Skin of body (tissue), 3 donors: ENCODE data around the gene SIAH1. TPM values are rescaled to one million over a fixed set of nuclear protein-coding genes. Genes with fewer than 3 reads are reported as not detected.
"Not testable (repeated sequence)": the region's sequence is repeated elsewhere in the genome, so short reads cannot be mapped to it uniquely, and the experiment has no call there.

Experiments
- DNase-seq: peaks from one replicate; lab custom pipeline; 2025; lab: John Stamatoyannopoulos, UW
- small RNA-seq: library from RNA; depleted of rRNA; stranded (forward); fragments of <200 nt; gene quantifications from one replicate; pipeline ENCODE3, GENCODE V24; 2014; ENCODE audit warnings: low replicate concordance
- total RNA-seq: library from RNA; depleted of rRNA; stranded (reverse); fragments of >200 nt; gene quantifications from one replicate; pipeline ENCODE4 v1.2.3, GENCODE V29; 2014

Gene SIAH1
- total RNA-seq, 1 donor from 2014 or later, result 53.4 TPM

DNA sequence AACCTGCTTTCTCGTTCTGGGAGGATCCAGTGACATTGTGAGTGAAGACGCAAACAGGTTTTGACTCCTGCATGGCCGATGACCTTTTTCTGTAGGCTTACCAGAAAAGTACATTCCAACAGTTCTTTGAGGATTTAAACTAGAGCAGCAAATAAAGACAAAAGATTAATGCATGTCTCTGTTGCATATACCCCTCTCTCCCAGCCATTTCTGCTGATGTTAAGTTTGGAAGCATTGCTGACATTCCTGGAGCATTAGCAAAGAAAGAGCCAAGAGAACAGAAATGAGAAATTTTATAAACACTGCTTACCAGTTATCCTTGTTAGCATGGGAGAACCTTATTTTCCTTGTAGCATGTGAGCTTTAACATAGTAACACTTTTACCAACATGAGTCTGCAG lies 49.3 kb downstream of the SIAH1 start:
- no peak for DNase-seq

DNA sequence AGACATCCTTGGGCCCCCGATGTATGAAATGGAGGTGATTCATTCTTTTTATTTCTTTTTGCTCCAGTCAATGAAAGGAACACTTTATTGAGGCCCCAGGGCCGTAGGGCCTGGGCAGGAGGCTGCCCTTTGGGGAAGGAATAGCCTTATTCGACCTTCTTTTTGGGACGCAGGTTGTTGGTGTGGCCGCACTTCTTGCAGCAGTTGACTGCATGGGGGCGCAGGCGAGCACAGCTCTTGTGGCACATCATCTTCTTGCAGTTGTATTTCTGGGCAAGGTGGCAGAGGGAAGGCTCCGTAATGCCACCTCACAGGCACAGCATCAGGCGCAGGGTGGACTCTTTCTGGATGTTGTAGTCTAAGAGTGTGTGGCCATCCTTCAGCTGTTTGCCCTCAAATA lies 50.9 kb downstream of the SIAH1 start:
- no peak for DNase-seq

DNA sequence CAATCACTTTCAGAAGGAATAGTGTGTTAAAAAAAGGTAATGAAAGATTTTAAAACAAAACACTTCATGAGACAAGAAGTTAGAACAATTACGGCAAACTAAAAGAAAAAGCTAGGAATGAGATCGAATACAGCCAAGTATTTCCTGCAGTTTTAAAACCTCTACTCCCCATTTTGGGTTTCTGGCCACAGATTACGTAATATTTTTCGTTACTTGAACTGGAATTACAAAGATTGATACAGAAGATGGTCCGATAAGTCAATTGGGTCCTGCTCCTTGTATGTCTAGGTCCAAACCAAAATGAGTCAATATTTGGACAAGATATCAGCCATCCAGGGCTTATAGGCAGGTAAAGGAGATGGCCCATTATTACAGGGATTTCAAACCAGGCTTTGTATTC lies 52.2 kb downstream of the SIAH1 start:
- DNase-seq, result no peak

DNA sequence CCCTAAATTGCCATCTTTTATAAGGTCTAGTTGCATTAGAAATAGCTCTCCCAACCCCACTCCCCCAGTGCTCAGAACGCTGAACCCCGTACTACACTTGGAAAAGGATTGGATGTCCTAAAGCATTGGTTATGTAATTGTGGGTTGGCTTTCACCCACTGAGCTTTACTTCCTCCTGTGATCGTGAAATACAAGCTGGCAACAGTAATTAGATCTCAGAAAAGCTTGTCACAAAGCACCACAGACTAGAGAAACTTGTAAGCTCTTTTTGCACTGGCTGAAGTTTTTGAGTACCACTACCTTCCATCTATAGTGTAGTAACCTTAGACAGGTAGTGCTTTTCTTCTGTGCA lies 54.4 kb downstream of the SIAH1 start:
- DNase-seq, result no peak

DNA sequence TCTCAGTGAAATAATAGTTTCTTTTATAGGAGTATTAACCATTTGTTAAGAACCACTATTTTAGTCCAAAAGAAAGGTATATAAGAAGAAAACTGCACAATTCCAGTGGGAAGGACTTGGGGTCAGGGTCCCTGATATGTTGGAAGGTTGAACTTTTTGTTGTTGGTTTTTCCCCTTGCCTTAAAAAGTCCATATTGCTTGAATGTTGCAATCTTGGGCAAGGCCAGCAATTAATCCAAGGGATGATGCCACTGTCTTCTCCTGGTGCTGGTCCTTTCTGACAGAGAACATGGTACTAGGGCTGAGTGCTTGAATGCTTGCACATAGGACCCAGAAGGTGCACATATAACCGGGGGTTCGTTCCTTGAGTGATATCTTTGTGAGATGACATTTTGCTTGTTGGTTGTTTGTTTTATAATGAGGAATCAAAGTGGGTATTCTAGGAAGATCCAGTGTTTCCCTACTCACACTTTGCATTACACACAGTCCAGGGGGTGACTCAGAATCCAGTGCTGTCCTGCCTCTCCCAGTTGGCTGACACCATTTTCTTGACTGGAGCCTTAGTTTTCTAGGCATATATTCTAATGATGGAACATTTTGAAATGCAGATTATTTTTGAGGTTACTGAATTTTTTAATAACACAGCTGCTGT lies 54.9 kb downstream of the SIAH1 start:
- no peak for DNase-seq

DNA sequence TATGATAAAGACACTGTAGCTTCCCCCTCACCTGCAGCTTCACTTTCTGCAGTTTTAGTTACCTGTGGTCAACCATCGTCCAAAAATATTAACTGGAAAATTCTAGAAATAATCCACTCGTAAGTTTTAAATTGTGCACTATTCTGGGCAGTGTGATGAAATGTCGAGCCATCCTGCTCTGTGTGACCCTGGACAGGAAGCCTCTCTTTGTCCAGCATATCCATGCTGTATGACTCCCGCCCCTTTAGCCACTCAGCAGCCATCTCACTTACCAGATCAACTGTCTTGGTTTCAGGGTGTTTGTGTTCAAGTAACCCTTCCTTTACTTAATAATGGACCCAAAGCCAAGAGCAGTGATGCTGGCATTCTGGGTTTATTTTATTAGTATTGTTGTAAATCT lies 56.1 kb downstream of the SIAH1 start:
- no peak for DNase-seq

DNA sequence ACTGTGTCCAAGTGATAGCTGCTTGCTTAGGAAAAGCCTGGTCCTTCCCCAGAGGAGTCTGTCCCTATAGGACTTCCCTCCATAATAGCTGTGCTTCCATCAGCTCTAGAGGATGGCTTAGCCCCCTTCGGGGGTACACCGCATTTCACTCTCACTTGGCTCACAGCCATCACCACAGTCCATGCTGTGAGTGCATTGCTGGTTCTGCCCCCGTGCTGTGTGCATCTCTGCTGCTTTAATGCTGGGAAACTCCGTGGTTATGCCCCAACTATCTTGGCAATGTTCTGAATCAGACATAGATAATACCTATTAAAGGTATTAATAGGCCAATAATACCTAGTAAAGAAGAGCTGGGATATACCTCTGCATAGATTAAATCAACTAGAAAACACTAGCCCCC lies 58.3 kb downstream of the SIAH1 start:
- no peak for DNase-seq

DNA sequence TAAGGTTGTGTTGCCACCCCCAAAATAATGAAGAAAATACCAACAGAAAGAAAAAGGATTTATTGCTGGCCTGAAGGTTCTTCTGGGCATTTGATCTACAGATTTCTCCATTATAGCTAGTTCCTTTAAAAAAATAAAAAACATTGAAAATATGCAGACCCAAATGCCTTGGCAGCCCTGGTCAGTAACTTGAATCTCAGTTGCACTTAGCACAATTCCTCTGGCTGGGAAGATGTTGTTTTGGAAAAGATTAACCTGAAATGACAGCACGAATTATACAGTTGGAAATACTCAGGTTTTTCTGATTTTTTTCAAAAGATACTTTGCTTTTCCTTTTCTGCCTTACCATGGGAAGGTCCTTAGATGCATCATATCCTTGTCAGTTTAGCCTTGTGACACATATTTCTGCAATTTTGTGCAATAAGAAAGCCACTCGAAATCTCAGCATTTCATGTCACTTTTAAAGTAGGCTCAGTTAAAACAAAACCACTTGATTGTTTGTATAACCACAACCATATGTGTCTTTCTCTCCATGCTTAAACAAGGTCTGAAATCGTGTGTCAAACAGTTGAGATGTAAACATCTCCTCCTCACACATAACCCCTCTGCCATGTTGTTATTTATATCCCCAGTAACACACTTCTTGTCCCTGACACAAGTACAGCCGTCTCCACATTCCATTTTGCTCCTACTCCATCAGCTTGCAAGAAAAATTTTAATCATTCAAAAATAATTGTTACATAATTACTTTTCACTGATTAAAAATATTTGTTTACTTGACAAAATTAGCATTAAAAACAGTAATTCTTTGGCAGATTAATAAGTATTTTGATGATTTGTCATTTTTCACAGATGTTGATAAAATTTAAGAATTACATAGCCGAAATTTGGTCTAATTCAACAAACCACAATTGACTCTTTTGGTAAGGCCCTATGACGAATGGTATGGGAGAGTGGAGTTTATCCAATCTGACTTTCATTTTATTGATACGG lies 61.1 kb downstream of the SIAH1 start:
- DNase-seq, result no peak

DNA sequence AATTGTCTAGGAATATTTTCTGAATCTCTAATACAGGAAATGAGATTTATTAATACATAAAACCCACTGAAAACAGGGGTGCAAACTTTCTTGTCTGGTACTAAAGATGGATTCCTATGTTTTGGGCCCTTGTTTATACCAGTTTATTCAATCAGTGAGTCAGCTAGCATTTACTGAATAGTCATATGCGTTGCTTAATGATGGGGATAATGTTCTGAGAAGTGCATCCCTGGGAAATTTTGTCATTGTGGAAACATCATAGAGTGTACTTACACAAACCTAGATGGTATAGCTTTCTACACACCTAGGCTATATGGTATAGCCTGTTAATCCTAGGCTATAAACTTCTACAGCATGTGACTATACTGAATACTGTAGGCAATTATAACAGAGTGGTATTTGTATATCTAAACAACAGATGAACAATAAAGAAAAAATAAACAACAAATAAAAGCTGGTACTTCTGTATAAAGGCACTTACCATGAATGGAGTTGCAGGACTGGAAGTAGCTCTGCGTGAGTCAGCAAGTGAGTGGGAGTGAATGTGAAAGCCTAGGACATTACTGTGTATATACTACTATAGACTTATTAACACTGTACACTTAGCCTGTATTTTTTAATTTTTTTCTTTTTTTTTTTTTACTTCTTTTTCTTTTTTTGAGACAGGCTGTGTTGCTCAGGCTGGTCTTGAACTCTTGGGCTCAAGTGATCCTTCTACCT lies 63.7 kb downstream of the SIAH1 start:
- no peak for DNase-seq

DNA sequence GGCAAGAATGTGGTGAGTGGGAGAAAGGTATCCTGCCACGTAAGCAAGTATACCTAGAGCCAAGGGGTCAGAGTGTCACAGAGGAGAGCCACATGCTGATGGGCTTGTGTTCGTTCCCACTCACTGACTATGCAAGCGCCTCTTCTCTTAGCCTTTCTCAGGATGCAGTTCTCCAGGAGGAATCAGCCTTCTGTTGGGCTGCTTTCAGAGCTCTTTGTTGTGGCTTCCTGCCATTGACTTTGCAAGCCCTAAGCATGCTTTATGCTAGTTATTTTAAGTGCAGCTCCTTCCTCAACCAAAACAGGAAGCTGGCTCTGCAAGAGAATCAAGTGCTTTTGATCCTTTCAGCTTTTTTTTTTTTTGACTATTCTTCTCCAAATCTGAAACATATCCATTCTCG lies 66.6 kb downstream of the SIAH1 start:
- peak; percentile 15 for DNase-seq

DNA sequence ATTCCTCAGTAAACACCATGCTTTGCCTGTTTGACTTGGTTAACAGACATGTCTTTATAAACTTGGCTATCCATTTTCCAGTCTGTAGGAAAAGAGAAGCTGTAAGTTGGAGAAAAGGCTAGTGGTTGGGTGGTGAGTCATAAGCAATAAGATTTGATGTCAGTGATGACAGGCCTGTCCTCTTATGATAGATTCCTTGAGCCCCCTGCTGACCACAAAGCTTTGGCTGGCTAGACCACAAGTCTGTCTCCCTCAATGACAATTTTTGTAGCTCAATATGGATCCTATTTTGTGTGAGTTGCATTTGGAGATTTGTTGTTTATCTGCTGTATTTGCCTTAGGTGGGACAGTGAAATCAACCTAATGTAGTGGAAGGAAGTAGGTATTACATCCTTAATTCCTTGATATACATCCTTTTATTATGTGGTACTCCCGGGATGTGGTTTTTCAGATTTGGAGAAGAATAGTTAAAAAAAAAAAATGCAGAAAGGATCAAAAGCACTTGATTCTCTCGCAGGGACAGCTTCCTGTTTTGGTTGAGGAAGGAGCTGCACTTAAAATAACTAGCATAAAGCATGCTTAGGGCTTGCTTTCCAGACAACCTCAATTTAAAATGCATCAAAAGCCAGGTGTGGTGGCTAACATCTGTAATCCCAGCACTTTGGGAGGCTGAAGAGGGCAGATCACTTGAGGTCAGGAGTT lies 67.4 kb downstream of the SIAH1 start:
- DNase-seq, result no peak

DNA sequence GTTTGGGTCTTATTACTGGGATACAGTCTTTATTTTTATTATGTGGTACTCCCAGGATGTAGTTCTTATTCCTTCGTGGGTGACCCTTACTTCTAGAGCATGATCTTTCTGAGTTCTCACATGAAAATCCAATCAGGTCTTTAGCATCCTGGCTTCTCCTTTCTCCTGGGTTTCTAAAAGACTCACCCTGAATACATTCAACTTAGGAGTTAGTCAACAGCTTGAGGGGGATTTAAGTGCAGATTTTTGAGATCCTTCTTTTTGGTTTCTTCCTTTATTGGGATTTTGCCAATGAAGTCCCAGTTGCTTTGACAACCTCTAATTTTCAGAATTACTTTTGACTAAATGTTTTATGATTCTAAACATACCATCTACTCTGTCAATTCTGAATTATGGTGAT lies 68.2 kb downstream of the SIAH1 start:
- no peak for DNase-seq

DNA sequence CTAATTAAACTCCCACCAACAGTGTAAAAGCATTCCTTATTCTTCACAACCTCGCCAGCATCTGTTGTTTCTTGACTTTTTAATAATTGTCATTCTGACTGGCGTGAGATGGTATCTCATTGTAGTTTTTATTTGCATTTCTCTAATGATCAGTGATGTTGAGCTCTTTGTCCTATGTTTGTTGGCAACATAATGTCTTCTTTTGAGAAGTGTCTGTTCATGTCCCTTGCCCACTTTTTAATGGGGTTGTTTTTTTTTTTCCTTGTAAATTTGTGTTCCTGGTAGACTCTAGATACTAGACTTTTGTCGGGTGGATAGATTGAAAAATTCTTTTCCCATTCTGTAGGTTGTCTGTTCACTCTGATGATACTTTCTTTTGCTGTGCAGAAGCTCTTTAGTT lies 71.3 kb downstream of the SIAH1 start:
- not testable (repeated sequence) for DNase-seq

DNA sequence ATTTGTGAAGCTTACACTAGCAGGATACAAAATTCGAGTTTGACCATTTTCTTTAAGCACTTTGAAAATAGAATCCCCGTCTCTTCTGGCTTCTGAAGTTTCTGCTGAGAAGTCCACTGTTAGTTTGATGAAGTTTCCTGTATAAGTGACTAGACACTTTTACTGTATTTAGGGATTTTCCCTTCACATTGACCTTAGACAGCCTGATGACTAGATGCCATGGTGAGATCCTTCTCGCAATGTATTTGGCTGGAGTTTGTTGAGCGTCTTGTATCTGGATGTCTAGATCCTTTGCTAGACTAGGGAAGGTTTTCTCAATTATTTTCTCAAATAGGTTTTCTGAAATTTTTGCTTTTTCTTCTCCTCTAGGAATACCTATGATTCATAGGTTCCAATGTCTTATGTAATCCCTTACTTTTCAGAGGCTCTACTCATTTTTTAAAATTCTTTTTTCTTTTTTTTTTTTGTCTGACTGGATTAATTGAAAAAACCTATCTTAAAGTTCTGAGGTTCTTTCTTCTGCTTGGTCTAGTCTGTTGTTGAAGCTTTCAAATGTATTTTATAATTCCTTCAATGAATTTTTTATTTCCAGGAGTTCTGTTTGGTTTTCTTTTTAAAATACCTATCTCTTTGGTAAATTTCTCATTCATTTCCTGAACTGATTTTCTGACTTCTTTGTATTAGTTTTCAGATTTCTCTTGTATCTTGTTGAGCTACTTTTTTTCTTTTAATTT lies 74.1 kb downstream of the SIAH1 start:
- DNase-seq, result no peak

Small RNA genes lying within 50 kb of the gene (small RNA-seq; reads per million reads assigned to genes)
- gene RF00017, result not detected

Other genes starting within 250 kb of the SIAH1 start
- 0.10 TPM for gene ABCC12, start 229.4 kb downstream of the SIAH1 start, total RNA-seq
- gene LONP2, start 141.1 kb downstream of the SIAH1 start, total RNA-seq, result 65.1 TPM
- 0.20 TPM for gene ABCC11, start 137.9 kb downstream of the SIAH1 start, total RNA-seq
- gene N4BP1, start 224.8 kb upstream of the SIAH1 start, total RNA-seq, result 35.9 TPM